H9 (cell line): ENCODE measurements around the gene KDM4C. TPM values are rescaled to one million over a fixed set of nuclear protein-coding genes. Genes with fewer than 3 reads are reported as not detected.

Experiments used
- DNase-seq: peaks from one replicate; pipeline ENCODE4 v3.0.0-alpha.2; 2017
- H2AFZ ChIP-seq: one replicate; pipeline ENCODE4 v1.6.1; 2013; ENCODE audit warnings: mild to moderate bottlenecking, low read length, control low read depth, moderate library complexity
- H2AK5ac ChIP-seq: 2 replicates; pipeline ENCODE4 v1.6.1; 2013; ENCODE audit warnings: low read length, control low read depth, mixed read lengths; ENCODE audit not compliant: insufficient read length
- H2BK120ac ChIP-seq: one replicate; pipeline ENCODE4 v1.6.1; 2013; ENCODE audit warnings: low read depth, mild to moderate bottlenecking, low read length, control low read depth, inconsistent platforms; ENCODE audit not compliant: poor library complexity, severe bottlenecking
- H2BK12ac ChIP-seq: 2 replicates; pipeline ENCODE4 v1.6.1; 2013; ENCODE audit warnings: low read length, control low read depth, mixed read lengths, low read depth; ENCODE audit not compliant: insufficient read length
- H2BK15ac ChIP-seq: 2 replicates; pipeline ENCODE4 v1.6.1; 2013; ENCODE audit warnings: low read depth, low read length, control low read depth
- H2BK20ac ChIP-seq: one replicate; pipeline ENCODE4 v1.6.1; 2013; ENCODE audit warnings: low read depth, mild to moderate bottlenecking, low read length, control low read depth, inconsistent platforms; ENCODE audit not compliant: poor library complexity, severe bottlenecking
- H2BK5ac ChIP-seq: 2 replicates; pipeline ENCODE4 v1.6.1; 2013; ENCODE audit warnings: low read length, control low read depth, mixed read lengths; ENCODE audit not compliant: insufficient read length
- H3K14ac ChIP-seq: 2 replicates; pipeline ENCODE4 v1.6.1; 2013; ENCODE audit warnings: low read length, control low read depth; ENCODE audit not compliant: insufficient read depth
- H3K18ac ChIP-seq: 2 replicates; pipeline ENCODE4 v1.6.1; 2013; ENCODE audit warnings: low read depth, mild to moderate bottlenecking, mixed read lengths, low read length, control low read depth; ENCODE audit not compliant: insufficient read length
- H3K23ac ChIP-seq: 2 replicates; pipeline ENCODE4 v1.6.1; 2013; ENCODE audit warnings: low read length, control low read depth, mixed read lengths, low read depth; ENCODE audit not compliant: insufficient read length
- H3K23me2 ChIP-seq: 2 replicates; pipeline ENCODE4 v1.6.1; 2013; ENCODE audit warnings: low read depth, mild to moderate bottlenecking, mixed read lengths, low read length, control low read depth; ENCODE audit not compliant: insufficient read length, poor library complexity, severe bottlenecking
- H3K27ac ChIP-seq: 2 replicates; pipeline ENCODE4 v1.5.1; 2013; ENCODE audit warnings: low read length, control low read depth, mixed read lengths, low read depth; ENCODE audit not compliant: insufficient read length
- H3K27me3 ChIP-seq: 2 replicates; pipeline ENCODE4 v1.6.1; 2013; ENCODE audit warnings: low read length, control low read depth, inconsistent platforms; ENCODE audit not compliant: insufficient read depth
- H3K4ac ChIP-seq: 2 replicates; pipeline ENCODE4 v1.6.1; 2013; ENCODE audit warnings: low read depth, mild to moderate bottlenecking, control low read depth, inconsistent platforms, low read length, moderate library complexity
- H3K4me1 ChIP-seq: 2 replicates; pipeline ENCODE4 v1.6.1; 2013; ENCODE audit warnings: low read length, control low read depth, inconsistent platforms; ENCODE audit not compliant: insufficient read depth
- H3K4me2 ChIP-seq: 2 replicates; pipeline ENCODE4 v1.6.1; 2013; ENCODE audit warnings: low read length, control low read depth, mixed read lengths; ENCODE audit not compliant: insufficient read length, insufficient read depth
- H3K56ac ChIP-seq: 2 replicates; pipeline ENCODE4 v1.6.1; 2013; ENCODE audit warnings: low read depth, mild to moderate bottlenecking, mixed read lengths, low read length, control low read depth; ENCODE audit not compliant: insufficient read length
- H3K79me1 ChIP-seq: 2 replicates; pipeline ENCODE4 v1.6.1; 2013; ENCODE audit warnings: low read depth, mild to moderate bottlenecking, moderate library complexity, low read length, control low read depth, inconsistent platforms; ENCODE audit not compliant: insufficient read depth, poor library complexity, severe bottlenecking
- H3K79me2 ChIP-seq: 2 replicates; pipeline ENCODE4 v1.6.1; 2013; ENCODE audit warnings: low read length, control low read depth, inconsistent platforms; ENCODE audit not compliant: insufficient read depth
- H3K9ac ChIP-seq: 2 replicates; pipeline ENCODE4 v1.6.1; 2013; ENCODE audit warnings: low read length, control low read depth, mixed read lengths; ENCODE audit not compliant: insufficient read length; ENCODE audit errors: extremely low read depth
- H3K9me3 ChIP-seq: one replicate; pipeline ENCODE4 v1.6.1; 2013; ENCODE audit warnings: low read depth, low read length, inconsistent platforms; ENCODE audit not compliant: control insufficient read depth
- H3T11ph ChIP-seq: one replicate; pipeline ENCODE4 v1.6.1; 2013; ENCODE audit warnings: mild to moderate bottlenecking, low read length, control low read depth, inconsistent platforms
- H4K20me1 ChIP-seq: one replicate; pipeline ENCODE4 v1.6.1; 2013; ENCODE audit not compliant: control insufficient read depth, insufficient read length, insufficient read depth
- H4K5ac ChIP-seq: 2 replicates; pipeline ENCODE4 v1.6.1; 2013; ENCODE audit warnings: low read depth, mild to moderate bottlenecking, mixed read lengths, low read length, control low read depth; ENCODE audit not compliant: insufficient read length
- H4K8ac ChIP-seq: replicated peaks from 2 replicates; pipeline ENCODE4 v1.6.1; 2013; ENCODE audit warnings: low read length, control low read depth, mixed read lengths, low read depth; ENCODE audit not compliant: insufficient read length
- H4K91ac ChIP-seq: 2 replicates; pipeline ENCODE4 v1.6.1; 2013; ENCODE audit warnings: low read depth, mild to moderate bottlenecking, moderate library complexity, mixed read lengths, low read length, control low read depth; ENCODE audit not compliant: insufficient read length
- H3K27ac Mint-ChIP-seq, 3 experiments: 2 replicates in 2 of 3; 3 replicates in 1 of 3; pipeline ENCODE4 v1.8.0; 2020 to 2021; ENCODE audit warnings: mixed read lengths in 3 of 3, mild to moderate bottlenecking in 1 of 3, moderate library complexity in 1 of 3
- H3K27me3 Mint-ChIP-seq: 2 replicates; pipeline ENCODE4 v1.8.0; 2021; ENCODE audit warnings: low read depth, mild to moderate bottlenecking, moderate library complexity, mixed read lengths
- H3K36me3 Mint-ChIP-seq, 3 experiments: 2 replicates in 2 of 3; 3 replicates in 1 of 3; pipeline ENCODE4 v1.8.0; 2020 to 2021; ENCODE audit warnings: low read depth in 3 of 3, mixed read lengths in 3 of 3; ENCODE audit not compliant: insufficient read depth in 1 of 3
- H3K4me1 Mint-ChIP-seq, 2 experiments: 2 replicates each; pipeline ENCODE4 v1.8.0; 2020; ENCODE audit warnings: mixed read lengths in 2 of 2
- H3K4me3 Mint-ChIP-seq, 2 experiments: 2 replicates in 1 of 2; 3 replicates in 1 of 2; pipeline ENCODE4 v1.8.0; 2020 to 2021; ENCODE audit warnings: mild to moderate bottlenecking in 2 of 2, mixed read lengths in 2 of 2, moderate library complexity in 1 of 2
- H3K9me3 Mint-ChIP-seq, 2 experiments: 2 replicates in 1 of 2; 3 replicates in 1 of 2; pipeline ENCODE4 v1.8.0; 2020; ENCODE audit warnings: mild to moderate bottlenecking in 2 of 2, mixed read lengths in 2 of 2, moderate library complexity in 1 of 2
- WGBS: extraction: QIAGEN DNeasy Blood & Tissue Kit; methylation state at CpG from one replicate; pipeline ENCODE4 v1.1.7; 2013; ENCODE audit warnings: missing lambda C conversion rate, low lambda C conversion rate, mixed read lengths; ENCODE audit not compliant: insufficient read length; ENCODE audit errors: extremely low coverage; 5-methylcytosine and 5-hydroxymethylcytosine counted together
- total RNA-seq: library from RNA; stranded (reverse); gene quantifications from 2 replicates; pipeline ENCODE4 v1.2.1, GENCODE V29; 2021
- TF ChIP-seq, protein P1 (sequence below): fragments of 200-600 bp; sonication (generic); conservative IDR thresholded peaks from 3 replicates; pipeline ENCODE4 v1.8.0; 2021; ENCODE audit warnings: antibody characterized with exemption, mild to moderate bottlenecking

Gene KDM4C
- total RNA-seq, 1 experiment from 2014 or later = 24.0 TPM

DNA sequence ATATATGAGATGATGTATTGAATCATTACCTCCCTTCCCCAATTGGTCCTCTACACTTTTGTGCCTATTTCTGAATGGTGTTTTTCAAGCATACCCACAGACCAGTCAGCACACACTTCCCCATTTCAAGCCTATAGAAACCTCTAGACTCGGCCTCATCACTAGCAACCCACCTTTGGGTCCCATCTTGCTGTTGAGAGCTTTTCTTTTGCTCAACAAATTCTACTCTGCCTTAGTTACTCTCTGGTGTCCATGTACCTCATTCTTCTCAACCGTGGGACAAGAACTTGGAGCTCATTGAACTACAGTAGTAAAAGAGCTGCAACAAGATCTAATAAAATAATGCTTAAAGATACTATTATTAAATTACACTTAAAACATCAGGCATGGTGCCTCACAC lies 49.0 kb upstream of the KDM4C start:
- no peak overlapping the region for H3K18ac ChIP-seq
- WGBS = no CpG with 5 or more reads among the region's 2 CpGs
- no peak overlapping the region for H2BK12ac ChIP-seq

More for the DNA sequence above, 49.0 kb upstream of the KDM4C start:
- Histone ChIP-seq H4K20me1 (no peaks in the 10 kb centered on the region), H4K8ac (no peak overlapping the region), H2BK20ac (no peak overlapping the region), H3K4ac (no peak overlapping the region), H3K79me2 (no peaks in the 10 kb centered on the region), H3K4me2 (no peak overlapping the region), H2BK120ac (no peak overlapping the region), H3K56ac (no peak overlapping the region), H3K14ac (no peak overlapping the region), H2AFZ (no peak overlapping the region), H4K5ac (no peak overlapping the region), H4K91ac (no peak overlapping the region), H2AK5ac (no peak overlapping the region), H3K9me3 (no peaks in the 10 kb centered on the region), H3K9ac (no peak overlapping the region), H3K23me2 (peaks cover 6% of the 10 kb centered on the region), H3K27me3 (no peaks in the 10 kb centered on the region), H3T11ph (no peak overlapping the region), H3K4me1 (no peaks in the 10 kb centered on the region), H3K27ac (no peak overlapping the region), H2BK5ac (no peak overlapping the region), H3K23ac (no peak overlapping the region), H2BK15ac (no peak overlapping the region), H3K79me1 (no peaks in the 10 kb centered on the region)
- TF ChIP-seq, protein P1, sequence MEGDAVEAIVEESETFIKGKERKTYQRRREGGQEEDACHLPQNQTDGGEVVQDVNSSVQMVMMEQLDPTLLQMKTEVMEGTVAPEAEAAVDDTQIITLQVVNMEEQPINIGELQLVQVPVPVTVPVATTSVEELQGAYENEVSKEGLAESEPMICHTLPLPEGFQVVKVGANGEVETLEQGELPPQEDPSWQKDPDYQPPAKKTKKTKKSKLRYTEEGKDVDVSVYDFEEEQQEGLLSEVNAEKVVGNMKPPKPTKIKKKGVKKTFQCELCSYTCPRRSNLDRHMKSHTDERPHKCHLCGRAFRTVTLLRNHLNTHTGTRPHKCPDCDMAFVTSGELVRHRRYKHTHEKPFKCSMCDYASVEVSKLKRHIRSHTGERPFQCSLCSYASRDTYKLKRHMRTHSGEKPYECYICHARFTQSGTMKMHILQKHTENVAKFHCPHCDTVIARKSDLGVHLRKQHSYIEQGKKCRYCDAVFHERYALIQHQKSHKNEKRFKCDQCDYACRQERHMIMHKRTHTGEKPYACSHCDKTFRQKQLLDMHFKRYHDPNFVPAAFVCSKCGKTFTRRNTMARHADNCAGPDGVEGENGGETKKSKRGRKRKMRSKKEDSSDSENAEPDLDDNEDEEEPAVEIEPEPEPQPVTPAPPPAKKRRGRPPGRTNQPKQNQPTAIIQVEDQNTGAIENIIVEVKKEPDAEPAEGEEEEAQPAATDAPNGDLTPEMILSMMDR = no peak
- Mint-ChIP-seq H3K27ac (no peak overlapping the region), H3K4me1 (peaks cover 0 to 3% of the 10 kb centered on the region in 2 experiments; a peak in 1 of 4 replicates), H3K4me3 (no peak overlapping the region), H3K27me3 (peaks cover 2% of the 10 kb centered on the region), H3K36me3 (peaks cover 0 to 4% (median 3%) of the 10 kb centered on the region in 3 experiments; a peak in 5 of 7 replicates), H3K9me3 (peaks cover 3 to 4% of the 10 kb centered on the region in 2 experiments)
- no peak for DNase-seq
